ENCODE measurements around the gene SPOCK1. TPM values are rescaled to one million over a fixed set of nuclear protein-coding genes. Genes with fewer than 3 reads are reported as not detected.

The SPOCK1 gene
- total RNA-seq, 1 donor from 2014 or later = 81.2 TPM

DNA sequence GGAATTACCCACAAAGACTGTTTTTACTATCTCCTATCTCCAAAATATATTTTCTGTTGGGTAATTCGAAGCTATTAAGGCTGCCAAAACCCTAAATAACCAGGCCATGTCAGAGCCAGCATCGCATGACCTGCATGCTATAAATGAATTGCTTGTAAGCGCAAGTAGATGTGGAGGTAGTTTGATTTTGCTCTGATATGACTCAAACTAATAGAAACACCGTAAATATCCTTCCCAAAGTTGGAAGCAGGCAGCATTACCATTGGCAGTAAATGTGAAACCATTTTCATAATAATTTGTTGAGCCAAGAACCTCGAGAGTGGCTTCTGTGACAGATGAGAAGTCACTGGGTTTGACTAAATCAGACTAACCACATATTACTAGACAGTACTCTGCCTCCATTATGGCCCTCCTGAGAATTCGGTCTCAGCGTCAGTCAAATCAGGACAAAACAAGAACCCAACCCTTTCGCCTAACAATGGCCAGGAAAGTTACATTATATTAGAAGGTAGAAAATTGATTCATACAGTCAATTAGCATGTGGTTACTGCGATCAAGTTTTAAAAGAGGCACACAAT, 289.8 kb downstream of the SPOCK1 start:
- no peaks in the 10 kb centered on the region for H3K36me3 ChIP-seq
- TF ChIP-seq, protein P1, sequence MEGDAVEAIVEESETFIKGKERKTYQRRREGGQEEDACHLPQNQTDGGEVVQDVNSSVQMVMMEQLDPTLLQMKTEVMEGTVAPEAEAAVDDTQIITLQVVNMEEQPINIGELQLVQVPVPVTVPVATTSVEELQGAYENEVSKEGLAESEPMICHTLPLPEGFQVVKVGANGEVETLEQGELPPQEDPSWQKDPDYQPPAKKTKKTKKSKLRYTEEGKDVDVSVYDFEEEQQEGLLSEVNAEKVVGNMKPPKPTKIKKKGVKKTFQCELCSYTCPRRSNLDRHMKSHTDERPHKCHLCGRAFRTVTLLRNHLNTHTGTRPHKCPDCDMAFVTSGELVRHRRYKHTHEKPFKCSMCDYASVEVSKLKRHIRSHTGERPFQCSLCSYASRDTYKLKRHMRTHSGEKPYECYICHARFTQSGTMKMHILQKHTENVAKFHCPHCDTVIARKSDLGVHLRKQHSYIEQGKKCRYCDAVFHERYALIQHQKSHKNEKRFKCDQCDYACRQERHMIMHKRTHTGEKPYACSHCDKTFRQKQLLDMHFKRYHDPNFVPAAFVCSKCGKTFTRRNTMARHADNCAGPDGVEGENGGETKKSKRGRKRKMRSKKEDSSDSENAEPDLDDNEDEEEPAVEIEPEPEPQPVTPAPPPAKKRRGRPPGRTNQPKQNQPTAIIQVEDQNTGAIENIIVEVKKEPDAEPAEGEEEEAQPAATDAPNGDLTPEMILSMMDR (IDR thresholded peaks at IDR 0.05) = no peak
- H3K4me1 ChIP-seq = no peaks in the 10 kb centered on the region
- DNase-seq (ENCODE audit: low spot score in 2 of 2) = no peak
- H3K27me3 ChIP-seq = no peaks in the 10 kb centered on the region
- peak overlapping the region; percentile 33 to 43 for H3K27ac ChIP-seq
- intact Hi-C loops (cut with DNase I) = loop anchor here (5.0 to 10.0 kb wide), 3 partner anchors 137 to 525 kb away; partner anchors contain the start of gene KLHL3
- H3K4me3 ChIP-seq = no peak overlapping the region
- no peaks in the 10 kb centered on the region for H3K9me3 ChIP-seq

DNA sequence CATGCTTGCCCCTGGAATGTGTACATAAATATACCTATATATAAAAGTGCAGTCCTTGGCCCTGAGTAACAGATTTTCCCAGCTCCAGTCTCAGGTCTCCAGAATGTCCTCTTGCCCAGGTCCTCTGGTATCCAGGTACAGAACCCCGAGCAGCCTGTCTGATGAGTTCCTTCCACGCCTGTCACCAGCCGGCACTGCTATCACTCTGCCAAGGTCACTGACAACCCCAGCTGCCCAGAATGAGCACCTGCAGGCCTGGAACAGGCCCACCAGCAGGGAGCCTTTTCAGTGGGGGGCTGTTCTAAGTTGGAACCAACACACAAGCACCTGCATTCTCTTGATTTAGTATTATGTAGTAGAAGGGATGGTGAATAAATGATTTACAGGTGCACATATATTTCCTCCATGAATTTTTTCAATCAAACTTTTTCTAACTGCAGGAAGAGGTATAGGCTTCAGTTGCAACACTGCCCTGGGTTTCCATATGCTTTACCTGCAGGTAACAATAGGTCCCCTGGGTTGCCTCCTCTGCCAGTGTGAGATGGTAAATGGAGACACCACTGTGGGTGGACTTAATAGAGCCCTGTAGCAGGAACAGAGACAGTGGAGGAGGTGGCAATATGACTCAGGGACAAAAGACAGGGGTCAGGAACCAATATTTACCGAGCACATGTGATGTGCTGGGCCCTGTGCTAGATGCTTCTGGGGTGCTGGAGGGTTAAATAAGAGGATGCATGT, 291.9 kb downstream of the SPOCK1 start:
- Histone ChIP-seq H3K27me3 (no peaks in the 10 kb centered on the region), H3K36me3 (no peaks in the 10 kb centered on the region), H3K9me3 (no peaks in the 10 kb centered on the region), H3K27ac (no peak overlapping the region), H3K4me1 (no peaks in the 10 kb centered on the region), H3K4me3 (no peak overlapping the region)
- no peak for DNase-seq (ENCODE audit: low spot score in 2 of 2)
- intact Hi-C loops (cut with DNase I) = loop anchor here (5.0 to 10.0 kb wide), 3 partner anchors 135 to 528 kb away; partner anchors contain the start of gene KLHL3
- TF ChIP-seq, protein P1 (IDR thresholded peaks at IDR 0.05) = no peak

DNA sequence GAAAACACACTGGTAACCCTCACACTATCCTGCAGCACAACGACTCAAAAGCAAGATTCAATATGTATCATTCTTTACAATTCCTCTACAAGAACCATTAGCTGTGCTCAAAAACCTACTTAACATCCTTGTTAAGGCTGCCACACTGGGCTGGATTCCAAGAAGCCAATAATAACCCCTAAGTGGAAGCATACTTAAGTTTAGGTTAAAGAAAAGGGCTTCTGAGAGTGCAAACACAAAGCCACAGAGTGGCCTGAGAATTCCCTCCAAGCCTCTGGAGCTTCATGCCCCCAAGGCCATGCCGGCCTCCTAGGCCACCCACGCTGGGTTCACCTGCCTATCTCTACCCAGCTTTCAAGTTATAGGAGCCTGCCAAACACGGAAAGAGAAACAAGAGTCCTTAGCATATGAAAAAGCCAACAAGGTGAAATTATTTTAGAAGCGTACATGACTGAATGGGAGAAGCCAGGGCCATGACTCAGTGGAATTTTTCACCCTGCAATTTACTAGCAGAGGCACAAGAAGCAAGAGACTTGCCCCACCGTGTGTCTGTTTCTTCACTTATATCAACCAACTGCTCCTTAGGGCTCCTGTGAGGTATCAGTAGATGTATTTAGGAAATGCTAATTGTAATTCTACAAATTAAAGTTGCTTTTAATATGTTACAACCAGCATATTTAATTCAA, 293.0 kb downstream of the SPOCK1 start:
- no peaks in the 10 kb centered on the region for H3K27me3 ChIP-seq
- no peak for DNase-seq (ENCODE audit: low spot score in 2 of 2)
- H3K36me3 ChIP-seq = no peaks in the 10 kb centered on the region
- TF ChIP-seq, protein P1 (IDR thresholded peaks at IDR 0.05) = no peak
- no peak overlapping the region for H3K27ac ChIP-seq
- intact Hi-C loops (cut with DNase I) = loop anchor here (5.0 to 10.0 kb wide), 3 partner anchors 134 to 529 kb away; partner anchors contain the start of gene KLHL3
- no peaks in the 10 kb centered on the region for H3K9me3 ChIP-seq
- no peak overlapping the region for H3K4me3 ChIP-seq
- H3K4me1 ChIP-seq = no peaks in the 10 kb centered on the region

DNA sequence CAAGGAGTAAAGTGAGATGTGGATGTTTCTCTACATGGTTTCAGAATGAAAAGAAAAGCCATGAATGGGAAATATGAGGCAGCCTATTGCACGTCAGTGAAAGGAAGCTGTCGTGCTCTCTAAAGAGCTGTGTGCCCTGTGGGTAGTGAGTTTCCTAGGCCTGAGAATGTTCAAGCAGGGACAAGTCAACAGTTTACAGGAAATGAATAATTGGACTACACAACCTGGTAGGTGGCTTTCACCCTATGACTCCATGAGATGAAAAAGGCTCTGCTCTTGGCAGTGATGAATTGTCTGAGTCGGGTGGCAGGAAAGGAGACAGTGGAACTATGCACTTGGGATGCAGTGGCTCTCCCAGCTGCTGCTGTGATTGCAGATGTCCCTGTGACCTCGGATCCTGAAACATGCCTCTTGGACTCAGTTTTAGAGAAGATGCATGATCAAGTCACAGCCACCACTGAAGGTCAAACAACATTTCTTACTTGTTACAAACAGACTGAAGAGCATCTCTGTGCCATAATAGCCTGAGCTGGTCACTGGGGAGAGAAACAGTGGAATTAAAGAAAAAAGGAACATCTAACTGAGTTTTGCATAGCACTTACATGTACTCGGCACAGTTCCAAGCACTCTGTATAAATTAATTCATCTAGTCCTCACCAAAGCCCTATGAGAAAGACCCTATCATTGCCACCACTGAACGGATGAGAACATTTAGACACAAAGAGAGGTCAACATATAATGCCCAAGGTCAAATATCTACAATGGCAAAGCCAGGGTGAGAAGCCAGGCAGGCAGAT, 293.7 kb downstream of the SPOCK1 start:
- TF ChIP-seq, protein P1 (IDR thresholded peaks at IDR 0.05) = no peak
- intact Hi-C loops (cut with DNase I) = loop anchor here (5.0 to 10.0 kb wide), 3 partner anchors 133 to 529 kb away; partner anchors contain the start of gene KLHL3

DNA sequence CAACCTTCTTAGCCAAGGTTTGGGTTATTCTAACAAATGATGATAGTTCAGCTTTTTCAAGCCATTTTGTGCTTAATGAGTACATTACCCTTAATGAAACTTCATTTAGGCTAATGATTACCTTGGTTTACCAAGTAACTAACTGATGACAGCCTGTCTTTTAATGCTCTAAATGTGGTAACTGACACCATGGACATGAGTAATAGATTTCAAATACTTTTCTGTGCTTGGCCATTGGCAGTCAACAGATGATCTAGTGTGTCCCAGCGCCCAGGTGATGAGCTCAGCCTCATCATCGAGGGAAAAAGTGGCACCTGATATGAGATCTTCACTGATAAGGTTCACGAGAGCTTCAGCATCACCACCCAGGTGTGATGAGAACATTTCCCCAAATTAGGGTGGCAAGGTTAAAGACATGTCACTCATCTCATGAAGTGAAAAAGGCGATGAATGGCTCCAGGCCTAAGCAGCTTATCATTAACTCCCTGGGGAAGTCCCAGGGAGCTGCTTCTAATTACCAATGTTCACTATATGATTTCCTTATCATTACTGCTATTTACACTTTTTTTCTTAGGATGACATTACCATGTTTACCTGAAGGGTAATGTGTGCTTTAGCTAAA, 296.0 kb downstream of the SPOCK1 start:
- TF ChIP-seq, protein P1 (IDR thresholded peaks at IDR 0.05) = no peak
- H3K9me3 ChIP-seq = no peaks in the 10 kb centered on the region
- no peaks in the 10 kb centered on the region for H3K4me1 ChIP-seq
- H3K4me3 ChIP-seq = no peak overlapping the region
- H3K27ac ChIP-seq = no peak overlapping the region
- intact Hi-C loops (cut with DNase I) = loop anchor here (2.0 to 10.0 kb wide), 4 partner anchors 60 to 532 kb away; partner anchors contain the start of gene KLHL3
- H3K27me3 ChIP-seq = no peaks in the 10 kb centered on the region
- no peaks in the 10 kb centered on the region for H3K36me3 ChIP-seq
- no peak for DNase-seq (ENCODE audit: low spot score in 2 of 2)

More for the DNA sequence above, 293.7 kb downstream of the SPOCK1 start:
- H3K4me3 ChIP-seq = no peak overlapping the region
- H3K36me3 ChIP-seq = no peaks in the 10 kb centered on the region
- no peaks in the 10 kb centered on the region for H3K4me1 ChIP-seq
- H3K27ac ChIP-seq = no peak overlapping the region
- H3K9me3 ChIP-seq = no peaks in the 10 kb centered on the region
- no peak for DNase-seq (ENCODE audit: low spot score in 2 of 2)
- no peaks in the 10 kb centered on the region for H3K27me3 ChIP-seq

Measured in ascending aorta (tissue), 2 donors.